Endothelial cell of umbilical vein (primary cell): ENCODE data around the gene TMEM121B. TPM values are rescaled to one million over a fixed set of nuclear protein-coding genes. Genes with fewer than 3 reads are reported as not detected.
A peak's percentile ranks its signal among the peaks of the same experiment; 100 is the strongest.

Experiments used
- BruUV-seq: library from RNA; stranded (reverse); fragments of 400-500 nt; replicated peaks from 2 replicates; lab custom pipeline; 2021; lab: Mats Ljungman, UMichigan
- CTCF ChIA-PET: fragments of 300-600, 350-600 bp; sonication (Branson Sonifier 250); formaldehyde crosslinking; loops from one replicate; lab custom pipeline; 2021; ENCODE audit warnings: antibody characterized with exemption, inconsistent platforms; lab: Charles Lee
- POLR2A ChIA-PET: fragments of 300-600, 350-600 bp; sonication (Branson Sonifier 250); formaldehyde crosslinking; loops from one replicate; lab custom pipeline; 2021; ENCODE audit warnings: antibody characterized with exemption, inconsistent platforms; lab: Charles Lee
- DNase-seq: peaks from one replicate; pipeline ENCODE4 v3.0.0-alpha.2; 2011; ENCODE audit warnings: low read depth, low spot score
- FAIRE-seq: peaks from 2 replicates; lab custom pipeline; 2011; peaks lifted over from hg19 to GRCh38; lab: Jason Lieb, UNC
- H2AFZ ChIP-seq: 2 replicates; pipeline ENCODE4 v1.6.0; 2012; ENCODE audit warnings: low read depth, low read length, control low read depth, inconsistent platforms
- H3K27ac ChIP-seq: 2 replicates; pipeline ENCODE4 v1.5.1; 2011; ENCODE audit warnings: low read depth, mild to moderate bottlenecking, control low read depth, low read length, moderate library complexity; ENCODE audit not compliant: insufficient read depth
- H3K27me3 ChIP-seq, 2 experiments: 2 replicates each; pipeline versions ENCODE4 v1.6.0 to v1.6.1; 2011; ENCODE audit warnings: low read length in 2 of 2, mixed read lengths in 1 of 2; ENCODE audit not compliant: control insufficient read depth in 2 of 2, insufficient read depth in 2 of 2
- H3K36me3 ChIP-seq, 2 experiments: 2 replicates in 1 of 2; 3 replicates in 1 of 2; pipeline ENCODE4 v1.5.1; 2011; ENCODE audit warnings: low read length in 2 of 2, mild to moderate bottlenecking in 1 of 2, moderate library complexity in 1 of 2; ENCODE audit not compliant: control insufficient read depth in 2 of 2, insufficient read depth in 2 of 2; ENCODE audit errors: extremely low read depth in 1 of 2
- H3K4me1 ChIP-seq: 3 replicates; pipeline ENCODE4 v1.5.1; 2011; ENCODE audit warnings: mild to moderate bottlenecking, low read length; ENCODE audit not compliant: control insufficient read depth, insufficient read depth; ENCODE audit errors: extremely low read depth
- H3K4me2 ChIP-seq: 2 replicates; pipeline ENCODE4 v1.6.1; 2011; ENCODE audit warnings: low read length, control low read depth, mixed read lengths; ENCODE audit not compliant: insufficient read depth
- H3K4me3 ChIP-seq, 3 experiments: fragments of 200-600 bp in 1 of 3; sonication (generic), shearing (Covaris generic) in 1 of 3; replicated peaks in 1 of 3; 2 replicates each; pipeline ENCODE4 v1.5.1; 2011 to 2016; ENCODE audit warnings: control low read depth in 3 of 3, low read length in 3 of 3, mild to moderate bottlenecking in 2 of 3, inconsistent platforms in 1 of 3, low read depth in 1 of 3, moderate library complexity in 1 of 3; ENCODE audit not compliant: insufficient read depth in 1 of 3
- H3K79me2 ChIP-seq: 2 replicates; pipeline ENCODE4 v1.6.0; 2012; ENCODE audit warnings: low read length, inconsistent platforms; ENCODE audit not compliant: control insufficient read depth, insufficient read depth
- H3K9ac ChIP-seq: replicated peaks from 2 replicates; pipeline ENCODE3; 2011; ENCODE audit warnings: low read length, control low read depth; ENCODE audit not compliant: insufficient read depth; ENCODE audit errors: extremely low read depth
- H3K9me1 ChIP-seq: replicated peaks from 3 replicates; pipeline ENCODE4 v1.6.0; 2011; ENCODE audit warnings: mild to moderate bottlenecking, low read length; ENCODE audit not compliant: control insufficient read depth, insufficient read depth; ENCODE audit errors: extremely low read depth
- H3K9me3 ChIP-seq: replicated peaks from 2 replicates; pipeline ENCODE4 v1.5.1; 2012; ENCODE audit warnings: low read length, inconsistent platforms; ENCODE audit not compliant: control insufficient read depth, insufficient read depth
- H4K20me1 ChIP-seq: replicated peaks from 2 replicates; pipeline ENCODE3; 2011; ENCODE audit warnings: mild to moderate bottlenecking, low read length; ENCODE audit not compliant: control insufficient read depth, insufficient read depth; ENCODE audit errors: extremely low read depth
- EZH2 ChIP-seq: IDR thresholded peaks from 2 replicates; pipeline ENCODE4 v1.6.1; 2012; ENCODE audit warnings: borderline replicate concordance, low read depth, mild to moderate bottlenecking, moderate library complexity, low read length, inconsistent platforms; ENCODE audit not compliant: severe bottlenecking
- FOS ChIP-seq: IDR thresholded peaks from 2 replicates; pipeline ENCODE4 v1.6.1; 2011; ENCODE audit warnings: mild to moderate bottlenecking, low read length, moderate library complexity, borderline replicate concordance; ENCODE audit not compliant: insufficient read depth
- GATA2 ChIP-seq: IDR thresholded peaks from 2 replicates; pipeline ENCODE4 v1.7.0; 2011; ENCODE audit warnings: low read depth, mild to moderate bottlenecking, moderate library complexity, mixed read lengths, low read length; ENCODE audit not compliant: insufficient read length, insufficient read depth
- JUN ChIP-seq: IDR thresholded peaks from 2 replicates; pipeline ENCODE4 v1.6.1; 2011; ENCODE audit warnings: borderline replicate concordance, low read depth; ENCODE audit not compliant: insufficient read length, insufficient read depth
- MAX ChIP-seq: IDR thresholded peaks from 2 replicates; pipeline ENCODE4 v1.6.1; 2011; ENCODE audit not compliant: insufficient read depth, insufficient read length
- MYC ChIP-seq: IDR thresholded peaks from one replicate; pipeline ENCODE4 v1.6.1; 2011; ENCODE audit warnings: mild to moderate bottlenecking, low read depth, low read length
- POLR2A ChIP-seq: IDR thresholded peaks from 2 replicates; pipeline ENCODE4 v1.6.1; 2012; ENCODE audit warnings: low read depth, mild to moderate bottlenecking, control low read depth, low read length
- POLR2AphosphoS5 ChIP-seq: IDR thresholded peaks from 2 replicates; pipeline ENCODE4 v1.6.1; 2012; ENCODE audit warnings: low read depth, mild to moderate bottlenecking, control low read depth, low read length, moderate library complexity; ENCODE audit not compliant: insufficient read depth
- dilution Hi-C: fragments of 300-500 bp; cut with MboI; formaldehyde crosslinking; loops from one replicate; pipeline ENCODE4 v1.15.0; 2019; ENCODE audit warnings: low sequenced_read_pairs; ENCODE audit not compliant: extremely low pct_ligation_motif_present
- intact Hi-C: fragments of 100-400 bp; cut with micrococcal nuclease; formaldehyde crosslinking; loops from one replicate; pipeline ENCODE4 v1.10.0; 2022
- polyA plus RNA-seq, 4 experiments: library from polyadenylated mRNA; depleted of rRNA in 3 of 4; stranded (reverse) in 3 of 4; unstranded in 1 of 4; fragments of >200 nt; gene quantifications; 2 replicates each; pipeline versions ENCODE4 v1.2.1 to v1.2.3, GENCODE V29; 2011 to 2012; ENCODE audit warnings: missing spikeins in 1 of 4
- total RNA-seq: library from RNA; stranded (reverse); gene quantifications from 2 replicates; pipeline ENCODE4 v1.2.3, GENCODE V29; 2021
- TF ChIP-seq, protein P1 (sequence below), 2 donors: IDR thresholded peaks; 1 replicate in 1 of 2; 2 replicates in 1 of 2; pipeline ENCODE4 v1.5.1; 2011; ENCODE audit warnings: low read length in 2 of 2, mild to moderate bottlenecking in 2 of 2, moderate library complexity in 2 of 2, control low read depth in 1 of 2, inconsistent platforms in 1 of 2, low read depth in 1 of 2; ENCODE audit not compliant: insufficient read depth in 1 of 2; ENCODE audit errors: extremely low read depth in 1 of 2

The TMEM121B gene
- total and polyA plus RNA-seq, 2 donors (not counting 3 experiments of a cell fraction or from before 2014, with no cell fraction given), result 0.18 to 0.33 TPM

DNA sequence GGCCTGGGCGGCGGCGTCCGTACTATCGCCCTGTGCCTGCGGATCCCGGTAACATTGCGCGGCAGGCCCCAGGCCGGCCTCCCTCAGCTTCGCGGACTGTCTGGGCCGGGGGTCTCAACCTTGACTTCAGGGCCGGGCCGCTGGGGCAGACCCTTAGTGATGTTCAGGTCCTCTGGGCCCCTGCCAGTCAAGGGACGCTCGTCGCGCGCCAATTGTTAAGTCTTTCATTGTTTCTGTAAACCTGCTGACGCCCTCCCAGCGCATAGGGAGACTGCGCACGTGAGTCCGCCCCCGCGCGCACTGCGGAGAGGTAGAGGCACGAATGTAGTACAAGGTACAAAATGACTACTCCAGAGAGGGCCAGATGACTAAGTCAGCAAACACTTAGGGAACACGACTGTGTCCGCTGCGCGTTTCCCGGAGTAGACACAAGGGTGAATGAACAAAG lies 38.4 kb upstream of the TMEM121B start:
- H3K9me1 ChIP-seq, result no peaks in the 10 kb centered on the region
- FAIRE-seq (peak; percentile 79), DNase-seq (no peak)
- dilution Hi-C loops (no loop called here), intact Hi-C loops (loop anchor here (1.0 kb wide), 3 partner anchors 12 to 75 kb away; partner anchors contain the start of genes IL17RA and TMEM121B)
- peak overlapping the region; percentile 24 to 57 (median 51) for H3K4me3 ChIP-seq
- H3K79me2 ChIP-seq, result peaks cover 20% of the 10 kb centered on the region
- no peaks in the 10 kb centered on the region for H3K36me3 ChIP-seq
- peak overlapping the region; percentile 41 for H3K27ac ChIP-seq
- peak overlapping the region; percentile 67 for H3K9ac ChIP-seq
- BruUV-seq, result no TSS peak
- POLR2A ChIA-PET, result no interaction called here
- no peaks in the 10 kb centered on the region for H3K27me3 ChIP-seq
- peaks cover 15% of the 10 kb centered on the region for H3K4me1 ChIP-seq
- peak overlapping the region; percentile 55 for H3K4me2 ChIP-seq
- CTCF ChIA-PET, result interaction anchor here (1.4 to 9.1 kb wide), 3 partner anchors 12 to 342 kb away, joined by 4 to 77 read pairs (median 21); no protein-coding TSS in a partner anchor
- H4K20me1 ChIP-seq, result no peaks in the 10 kb centered on the region
- peak overlapping the region; percentile 61 for H2AFZ ChIP-seq
- TF ChIP-seq, protein P1, sequence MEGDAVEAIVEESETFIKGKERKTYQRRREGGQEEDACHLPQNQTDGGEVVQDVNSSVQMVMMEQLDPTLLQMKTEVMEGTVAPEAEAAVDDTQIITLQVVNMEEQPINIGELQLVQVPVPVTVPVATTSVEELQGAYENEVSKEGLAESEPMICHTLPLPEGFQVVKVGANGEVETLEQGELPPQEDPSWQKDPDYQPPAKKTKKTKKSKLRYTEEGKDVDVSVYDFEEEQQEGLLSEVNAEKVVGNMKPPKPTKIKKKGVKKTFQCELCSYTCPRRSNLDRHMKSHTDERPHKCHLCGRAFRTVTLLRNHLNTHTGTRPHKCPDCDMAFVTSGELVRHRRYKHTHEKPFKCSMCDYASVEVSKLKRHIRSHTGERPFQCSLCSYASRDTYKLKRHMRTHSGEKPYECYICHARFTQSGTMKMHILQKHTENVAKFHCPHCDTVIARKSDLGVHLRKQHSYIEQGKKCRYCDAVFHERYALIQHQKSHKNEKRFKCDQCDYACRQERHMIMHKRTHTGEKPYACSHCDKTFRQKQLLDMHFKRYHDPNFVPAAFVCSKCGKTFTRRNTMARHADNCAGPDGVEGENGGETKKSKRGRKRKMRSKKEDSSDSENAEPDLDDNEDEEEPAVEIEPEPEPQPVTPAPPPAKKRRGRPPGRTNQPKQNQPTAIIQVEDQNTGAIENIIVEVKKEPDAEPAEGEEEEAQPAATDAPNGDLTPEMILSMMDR (IDR thresholded peaks at IDR 0.05; ENCODE audit: extremely low read depth in 1 of 2, insufficient read depth in 1 of 2, low read depth in 1 of 2, low read length in 2 of 2), result no peak
- H3K9me3 ChIP-seq, result no peaks in the 10 kb centered on the region

DNA sequence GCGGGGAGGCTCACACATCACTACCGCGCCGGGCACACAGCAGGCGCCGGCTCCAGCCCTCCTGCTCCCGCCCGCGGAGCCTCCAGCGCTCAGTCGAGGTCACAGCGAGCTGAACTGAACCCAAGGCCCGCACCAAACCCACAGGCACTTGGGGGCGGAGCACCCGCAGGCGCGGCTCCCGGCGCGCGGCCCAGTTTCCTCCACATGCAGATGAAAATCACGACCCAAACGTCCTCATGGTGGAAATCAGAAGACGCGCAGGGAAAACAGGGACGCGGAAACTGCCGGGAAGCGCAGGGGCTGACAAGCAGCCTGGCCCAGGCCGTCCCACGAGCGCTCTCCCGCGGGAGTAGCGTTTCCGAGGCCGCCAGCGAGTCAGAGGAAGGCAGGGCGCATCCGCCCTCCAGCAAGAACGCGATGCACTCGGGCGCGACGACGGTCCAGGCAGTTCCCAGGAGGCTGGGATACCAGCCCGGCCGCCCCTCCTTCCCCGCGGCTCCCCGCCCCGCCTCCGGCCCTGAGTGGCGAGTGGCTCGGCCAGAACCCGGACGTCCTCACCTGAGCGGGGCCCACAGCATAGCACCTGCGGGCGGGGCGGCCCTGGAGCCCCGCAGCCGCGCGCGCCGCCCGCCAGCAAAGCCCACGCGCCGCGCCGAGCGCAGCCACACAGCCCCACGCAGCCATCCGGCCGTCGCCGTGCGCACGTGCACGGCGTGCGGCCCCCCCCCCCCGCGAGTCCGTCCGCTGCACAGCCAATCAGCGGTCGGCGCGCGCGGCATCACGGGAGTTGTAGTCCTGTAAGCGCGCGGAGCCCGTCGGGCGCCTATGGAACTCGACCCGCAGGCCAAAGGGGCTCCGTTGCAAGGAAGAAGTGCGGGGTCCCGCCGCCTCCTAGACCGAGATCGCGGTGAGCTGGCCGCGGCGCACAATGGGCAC lies 37.7 kb upstream of the TMEM121B start, which contains the start of gene HDHD5:
TSS of gene HDHD5 (minus strand) at position 710 of the 936 bp plus-strand sequence. CDS start at position 684, 26 bp downstream.
- BruUV-seq, result no TSS peak
- CTCF ChIA-PET, result interaction anchor here (1.4 to 9.1 kb wide), 3 partner anchors 13 to 343 kb away, joined by 4 to 77 read pairs (median 21); no protein-coding TSS in a partner anchor

More for the DNA sequence above, 37.7 kb upstream of the TMEM121B start, which contains the start of gene HDHD5:
- H3K79me2 ChIP-seq, result peaks cover 21% of the 10 kb centered on the region
- peak within 1 kb of the TSS; percentile 38 to 57 (median 57) for H3K4me3 ChIP-seq
- peak; percentile 85 for FAIRE-seq
- H3K27me3 ChIP-seq, result no peaks in the 10 kb centered on the region
- TF ChIP-seq JUN (no peak), MAX (peak; percentile 80), EZH2 (no peak), POLR2A (no peak), MYC (no peak), POLR2AphosphoS5 (peak; percentile 75), FOS (no peak), GATA2 (no peak)
- TF ChIP-seq, protein P1 (IDR thresholded peaks at IDR 0.05; ENCODE audit: extremely low read depth in 1 of 2, insufficient read depth in 1 of 2, low read depth in 1 of 2, low read length in 2 of 2), result no peak
- H2AFZ ChIP-seq, result peak within 1 kb of the TSS; percentile 61
- peak; percentile 79 for DNase-seq
- H3K4me2 ChIP-seq, result peak within 1 kb of the TSS; percentile 55
- peaks cover 15% of the 10 kb centered on the region for H3K4me1 ChIP-seq
- H3K9me3 ChIP-seq, result no peaks in the 10 kb centered on the region
- POLR2A ChIA-PET, result no interaction called here
- no peaks in the 10 kb centered on the region for H3K9me1 ChIP-seq
- peak within 1 kb of the TSS; percentile 41 for H3K27ac ChIP-seq
- no peaks in the 10 kb centered on the region for H3K36me3 ChIP-seq
- dilution Hi-C loops (no loop called here), intact Hi-C loops (loop anchor here (1.0 kb wide), 3 partner anchors 12 to 75 kb away; partner anchors contain the start of genes IL17RA and TMEM121B)
- no peaks in the 10 kb centered on the region for H4K20me1 ChIP-seq
- H3K9ac ChIP-seq, result peak within 1 kb of the TSS; percentile 67
